HG03095 (cell line): ENCODE measurements around the gene ALG3.

Experiments
- ATAC-seq: cut with Tn5 transposase; IDR thresholded peaks from one replicate; pipeline ENCODE4 v1.9.1; 2021; ENCODE audit warnings: moderate library complexity; ENCODE audit not compliant: unreplicated experiment

ALG3 gene

GRCh38 chr3:184236033-184236410 lies 12.7 kb downstream of the ALG3 start:
- no peak for ATAC-seq

- no peak for ATAC-seq
These were observed 13.3 kb downstream of the ALG3 start for GRCh38 chr3:184235381-184236032.

DNA sequence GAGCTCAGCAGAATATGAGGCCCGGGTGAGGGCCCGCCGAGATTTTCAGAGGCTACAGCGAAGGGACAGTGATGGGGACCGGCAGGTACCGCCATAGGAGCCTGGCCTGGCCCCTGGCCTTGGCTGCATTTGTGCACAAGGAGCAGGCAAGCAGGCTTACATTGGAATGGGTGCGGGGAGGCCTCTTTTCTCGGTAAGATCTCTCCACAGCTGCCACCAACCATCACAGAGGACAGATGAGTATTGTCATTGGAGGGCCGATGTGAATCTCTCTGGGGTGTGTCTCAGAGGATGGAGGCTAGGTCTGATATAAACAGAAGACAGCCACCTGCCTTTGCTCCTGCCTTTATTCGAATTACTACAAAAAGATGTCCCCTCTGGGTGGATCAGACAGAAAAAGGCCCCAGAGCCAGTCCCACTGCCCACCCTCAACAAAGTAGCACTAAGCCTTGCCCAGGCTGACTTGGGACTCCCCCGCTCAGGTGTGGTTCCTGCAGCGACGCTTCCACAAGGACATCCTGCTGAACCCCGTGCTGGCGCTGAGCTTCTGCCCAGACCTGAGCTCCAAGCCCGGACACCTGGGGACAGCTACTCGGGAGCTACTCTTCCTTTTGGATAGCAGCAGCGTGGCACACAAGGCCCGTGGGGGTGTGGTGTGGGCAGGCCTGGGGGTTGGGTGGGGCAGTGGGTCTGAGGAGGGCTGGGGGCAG lies 13.9 kb downstream of the ALG3 start:
- ATAC-seq = no peak

GRCh38 chr3:184234224-184234623 lies 14.5 kb downstream of the ALG3 start:
- ATAC-seq = no peak

- ATAC-seq = no peak
These were observed 15.5 kb downstream of the ALG3 start for GRCh38 chr3:184233127-184233843.

- no peak for ATAC-seq
These were observed 17.1 kb downstream of the ALG3 start for GRCh38 chr3:184231671-184232070.

- no peak for ATAC-seq
These were observed 17.9 kb downstream of the ALG3 start for GRCh38 chr3:184230603-184231528.

- ATAC-seq = no peak
These were observed 18.6 kb downstream of the ALG3 start for GRCh38 chr3:184230081-184230602.

DNA sequence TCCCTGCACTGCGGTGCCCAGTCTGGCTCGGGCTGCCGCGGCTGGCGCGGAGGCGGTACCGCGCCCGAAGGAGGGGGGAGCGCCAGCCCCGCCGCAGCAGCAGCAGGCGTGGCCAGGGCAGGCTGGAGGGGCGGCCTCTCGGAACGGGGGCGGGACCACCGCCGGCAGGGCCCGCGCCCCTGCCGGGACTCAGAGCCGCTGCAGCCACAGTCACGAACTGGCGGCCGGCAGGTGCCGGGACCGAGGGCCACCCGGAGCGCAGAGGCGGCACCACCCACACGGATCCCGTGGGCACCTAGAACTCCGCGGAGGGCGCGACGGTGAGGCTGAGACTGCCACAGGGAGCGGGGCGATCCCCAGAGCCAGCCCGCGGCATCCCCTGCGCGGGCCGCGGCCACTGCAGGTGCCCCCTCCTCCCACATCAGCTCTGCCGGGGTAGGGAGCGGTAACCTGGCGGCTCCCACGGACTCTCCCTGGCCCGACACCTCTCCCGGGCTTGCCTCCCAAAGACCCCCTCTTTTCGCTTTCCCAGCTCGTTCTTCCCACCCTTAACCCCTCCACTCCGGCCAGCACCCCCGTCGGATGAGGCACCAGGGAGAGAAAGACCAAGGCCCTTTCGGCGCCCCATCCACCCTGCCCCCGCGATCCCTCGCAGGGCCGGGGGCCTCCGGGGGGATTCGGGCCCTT lies 19.2 kb downstream of the ALG3 start, which contains the start of gene VWA5B2:
VWA5B2 (plus strand) TSS at position 192 of the 687 bp plus-strand sequence. CDS start 944 bp downstream, outside the sequence.
- peak; percentile 78 for ATAC-seq

DNA sequence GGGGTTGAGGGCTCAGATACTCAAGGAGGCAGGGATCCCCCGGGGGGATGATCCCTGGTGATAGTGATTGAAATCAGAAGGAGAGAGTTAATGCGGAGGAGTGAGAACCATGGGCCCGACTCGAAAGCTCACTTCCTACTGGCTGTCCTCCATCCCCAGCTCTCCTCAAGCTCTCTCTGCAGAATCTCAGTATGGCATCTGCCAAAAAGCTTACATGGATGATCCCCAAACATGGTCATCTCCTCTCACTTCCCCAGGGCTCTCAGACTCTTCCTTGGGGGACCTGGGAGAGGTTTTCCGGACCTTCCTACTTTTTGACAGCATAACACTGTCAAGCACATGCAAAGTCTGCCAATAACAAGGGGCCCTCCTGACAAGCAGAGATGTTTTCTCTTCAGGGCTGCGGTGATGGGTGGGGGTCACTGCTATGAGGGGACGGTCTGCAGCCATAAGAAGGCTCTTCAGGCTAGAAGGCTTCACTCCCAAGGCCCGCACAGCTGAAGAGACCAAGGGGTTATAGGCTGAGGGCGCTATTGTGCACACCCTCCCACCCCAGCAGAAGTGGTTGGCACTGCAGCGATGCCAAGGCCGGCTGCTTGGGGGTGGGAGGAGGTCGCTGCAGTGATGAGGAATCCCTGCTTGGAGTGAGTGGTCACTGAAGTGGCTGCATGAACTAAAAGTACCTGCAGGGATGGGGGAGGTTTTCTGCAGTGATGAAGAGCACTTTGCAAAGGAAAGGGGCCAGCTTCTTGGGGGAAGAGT lies 20.2 kb downstream of the ALG3 start:
- no peak for ATAC-seq

GRCh38 chr3:184227481-184227935 lies 21.3 kb downstream of the ALG3 start:
- no peak for ATAC-seq

GRCh38 chr3:184223946-184224345 lies 24.8 kb downstream of the ALG3 start:
- ATAC-seq = no peak

- no peak for ATAC-seq
These were observed 26.2 kb downstream of the ALG3 start for GRCh38 chr3:184222521-184222920.

GRCh38 chr3:184218814-184219213 lies 29.9 kb downstream of the ALG3 start:
- ATAC-seq = no peak

GRCh38 chr3:184211718-184212117 lies 37.0 kb downstream of the ALG3 start:
- ATAC-seq = no peak

DNA sequence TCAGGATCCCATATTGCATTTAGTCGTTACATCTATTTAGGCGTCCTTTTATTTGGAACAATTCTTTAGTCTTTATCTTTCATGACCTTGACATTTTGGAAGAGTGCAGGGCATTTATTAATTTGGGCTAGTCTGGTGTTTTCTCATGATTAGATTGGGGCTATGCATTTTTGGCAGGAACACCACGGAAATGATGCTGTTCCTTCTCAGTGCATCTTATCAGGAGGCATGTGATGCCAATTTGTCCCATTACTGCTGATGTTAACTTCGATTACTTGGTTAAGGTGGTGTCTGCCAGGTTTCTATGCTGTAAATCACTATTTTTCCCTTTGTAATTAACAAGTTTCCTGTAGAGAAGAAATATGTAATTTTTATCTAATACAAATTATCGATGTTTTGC lies 37.5 kb downstream of the ALG3 start:
- no peak for ATAC-seq

DNA sequence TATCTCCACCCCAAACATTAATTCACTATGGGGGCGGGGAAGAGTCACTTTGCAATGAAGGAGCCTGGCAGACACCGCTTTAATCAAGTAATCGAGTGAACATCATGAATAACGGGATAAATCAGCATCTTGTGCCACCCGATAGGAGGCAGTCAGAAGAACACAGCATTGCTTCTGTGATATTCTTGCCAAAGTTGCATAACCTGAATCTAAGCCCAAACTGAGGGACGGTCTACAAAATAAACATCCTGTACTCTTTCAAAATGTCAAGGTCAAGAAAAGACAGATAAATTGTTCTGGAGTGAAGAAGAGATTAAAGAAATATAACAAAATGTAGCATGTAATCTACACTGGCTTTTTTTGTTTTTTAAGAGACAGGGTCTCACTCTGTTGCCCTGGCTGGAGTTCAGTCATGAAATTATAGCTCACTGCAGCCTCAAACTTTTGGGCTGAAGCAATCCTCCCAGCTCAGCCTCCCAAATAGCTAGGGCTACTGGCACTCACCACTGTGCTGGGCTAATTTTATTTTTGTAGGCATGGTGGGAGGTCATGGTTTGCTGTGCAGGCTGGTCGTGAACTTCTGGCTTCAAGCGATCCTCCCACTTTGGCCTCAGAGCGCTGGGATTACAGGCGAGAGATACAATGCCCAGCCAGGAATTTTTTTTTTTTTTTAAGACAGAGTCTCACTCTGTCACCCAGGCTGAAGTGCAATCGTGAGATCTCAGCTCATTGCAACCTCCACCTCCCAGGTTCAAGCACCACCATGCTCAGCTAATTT lies 39.4 kb downstream of the ALG3 start:
- ATAC-seq = no peak

DNA sequence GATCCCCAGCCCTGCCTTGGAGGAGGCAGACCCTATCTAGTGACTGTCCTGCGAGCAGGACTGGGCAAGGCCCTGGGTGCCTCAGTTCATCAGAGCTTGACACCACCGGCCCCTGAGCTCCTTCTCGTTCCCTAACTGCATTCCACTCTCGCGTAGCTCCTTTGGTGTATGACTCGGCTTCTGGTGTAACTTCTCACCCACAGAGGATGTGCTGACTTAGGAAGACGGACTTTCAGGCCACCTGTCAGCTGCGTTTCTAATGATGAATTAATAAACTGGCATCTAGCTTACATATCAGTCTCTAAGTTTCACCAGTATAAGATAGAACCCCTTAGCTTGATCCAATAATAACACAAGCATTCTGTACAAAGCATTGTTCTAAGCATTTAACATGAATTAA lies 45.2 kb downstream of the ALG3 start:
- no peak for ATAC-seq
